ENCODE data around the gene POU5F1.
"Not testable (repeated sequence)": the region's sequence is repeated elsewhere in the genome, so short reads cannot be mapped to it uniquely, and the experiment has no call there.

The POU5F1 gene

DNA sequence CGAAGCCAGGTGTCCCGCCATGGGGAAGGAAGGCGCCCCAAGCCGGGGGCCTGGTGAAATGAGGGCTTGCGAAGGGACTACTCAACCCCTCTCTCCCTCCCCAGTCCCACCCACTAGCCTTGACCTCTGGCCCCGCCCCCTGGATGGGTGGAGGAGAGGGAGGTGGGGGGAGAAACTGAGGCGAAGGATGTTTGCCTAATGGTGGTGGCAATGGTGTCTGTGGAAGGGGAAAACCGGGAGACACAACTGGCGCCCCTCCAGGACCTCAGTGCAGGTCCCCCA lies at the start of gene POU5F1:
Gene POU5F1 (minus strand): TSS at position 83 of the 282 bp plus-strand sequence. CDS start 62 bp downstream, at position 21.
- DNase-seq (ENCODE audit: low spot score) = no peak

DNA sequence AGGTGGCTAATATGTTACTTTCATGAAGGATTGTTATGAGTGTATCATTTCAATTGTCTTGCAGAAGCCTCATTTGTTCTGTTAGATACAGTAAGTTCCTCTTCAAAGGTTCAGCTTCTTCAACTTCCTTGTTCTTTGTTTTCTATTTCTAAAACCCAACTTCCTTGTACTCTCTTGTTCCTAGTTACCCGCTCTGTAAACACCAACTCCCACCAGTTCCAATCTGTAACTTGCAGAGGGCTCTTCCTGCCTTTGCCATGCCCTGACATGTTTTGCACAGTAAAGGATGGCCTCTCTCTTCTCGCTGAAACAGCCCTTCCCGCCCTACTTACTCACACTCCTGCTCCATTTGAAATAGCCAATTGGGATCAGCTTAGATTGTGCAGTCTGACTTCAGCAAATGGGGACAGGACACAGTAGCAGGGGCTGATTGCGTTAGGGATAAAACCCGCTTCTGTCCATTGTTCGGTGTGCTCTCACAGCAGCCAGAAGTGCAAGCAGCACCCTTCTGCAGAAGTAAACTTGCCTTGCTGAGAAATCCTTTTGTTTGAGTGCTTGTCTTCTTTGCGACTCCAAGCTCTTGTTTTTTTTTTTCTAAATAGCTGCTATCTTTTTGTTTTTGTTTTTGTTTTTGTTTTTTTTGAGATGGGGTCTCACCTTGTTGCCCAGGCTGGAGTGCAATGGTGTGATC lies 45.9 kb upstream of the POU5F1 start:
- no peak for DNase-seq (ENCODE audit: low spot score)

DNA sequence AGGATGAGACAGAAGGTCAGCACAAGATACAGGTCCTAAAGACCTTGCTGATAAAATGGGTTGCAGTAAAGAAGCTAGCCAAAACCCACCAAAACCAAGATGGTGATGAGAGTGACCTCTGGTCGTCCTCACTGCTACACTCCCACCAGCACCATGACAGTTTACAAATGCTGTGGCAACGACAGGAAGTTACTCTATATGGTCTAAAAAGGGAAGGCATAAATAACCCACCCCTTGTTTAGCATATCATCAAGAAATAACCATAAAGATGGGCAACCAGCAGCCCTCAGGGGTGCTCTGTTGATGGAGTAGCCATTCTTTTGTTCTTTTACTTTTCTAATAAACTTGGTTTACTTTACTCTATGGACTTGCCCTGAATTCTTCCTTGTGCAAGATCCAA lies 44.7 kb upstream of the POU5F1 start:
- DNase-seq (ENCODE audit: low spot score) = not testable (repeated sequence)

DNA sequence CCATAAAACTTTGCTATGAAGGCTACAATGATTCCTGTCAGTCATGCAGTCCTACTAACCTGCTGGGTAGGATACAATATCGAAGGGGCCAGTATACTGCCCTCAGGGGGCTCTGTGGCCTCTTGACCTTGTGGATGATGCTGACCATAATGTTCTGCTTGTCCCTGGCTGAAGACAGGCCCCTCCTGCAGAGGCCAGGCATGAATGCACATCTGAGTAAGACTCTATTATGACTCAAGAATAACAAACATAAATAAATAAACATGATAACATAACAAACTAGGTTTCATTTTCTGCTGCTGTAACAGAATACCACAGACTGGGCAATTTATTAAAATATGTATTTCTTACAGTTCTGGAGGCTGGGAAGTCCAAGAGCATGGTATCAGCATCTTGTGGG lies 44.0 kb upstream of the POU5F1 start:
- DNase-seq (ENCODE audit: low spot score) = no peak

DNA sequence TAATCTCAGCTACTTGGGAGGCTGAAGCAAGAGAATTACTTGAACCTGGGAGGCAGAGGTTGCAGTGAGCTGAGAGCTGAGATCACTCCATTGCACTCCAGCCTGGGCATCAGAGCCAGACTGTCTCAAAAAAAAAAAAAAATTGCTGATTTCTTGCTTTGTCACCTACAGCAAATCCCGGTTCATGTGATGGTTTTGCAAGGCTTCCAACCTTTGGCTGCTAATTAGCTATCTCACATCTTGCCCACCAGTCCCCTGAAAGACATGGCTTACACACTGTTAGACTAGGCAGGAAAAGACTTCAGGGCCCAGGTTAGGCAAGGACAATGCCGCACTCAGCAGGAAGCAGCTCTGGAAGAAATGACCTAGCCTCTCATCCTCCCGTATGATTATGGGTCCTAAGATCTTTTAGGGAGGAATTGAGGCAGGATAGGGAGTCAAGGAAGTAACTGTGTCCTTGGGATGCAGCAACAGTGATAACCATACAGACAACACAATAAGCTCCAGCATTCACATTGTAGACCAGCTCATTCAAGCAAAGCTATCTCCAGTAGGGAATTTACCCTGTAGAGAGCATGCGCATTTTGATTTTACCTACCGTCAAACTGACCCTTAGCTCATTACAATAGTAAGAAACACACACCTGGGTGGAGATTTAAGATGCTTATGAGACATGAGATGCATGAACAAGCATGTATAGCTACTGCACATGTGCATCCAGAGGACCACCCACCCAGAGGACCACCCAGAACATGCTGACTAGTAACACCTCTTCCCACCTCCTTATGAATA lies 40.5 kb upstream of the POU5F1 start:
- no peak for DNase-seq (ENCODE audit: low spot score)

DNA sequence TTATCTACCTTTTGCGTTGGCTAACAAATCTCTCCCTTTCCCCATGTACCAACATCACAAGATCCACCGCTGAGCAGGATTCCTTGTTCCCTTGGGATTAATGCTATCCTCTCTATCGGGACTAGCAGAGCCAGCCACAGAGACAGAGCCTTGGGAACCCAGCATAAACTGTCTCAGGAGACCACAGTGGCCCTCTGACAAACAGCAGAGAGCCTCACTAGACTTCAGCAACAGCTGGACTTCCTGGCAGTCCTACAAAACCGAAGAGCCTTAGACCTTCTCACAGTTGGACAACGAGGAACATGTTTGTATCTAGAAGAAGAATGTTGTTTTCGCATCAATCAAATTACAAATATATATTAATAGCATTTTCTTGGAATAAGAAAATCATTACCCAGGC lies 39.6 kb upstream of the POU5F1 start:
- no peak for DNase-seq (ENCODE audit: low spot score)

DNA sequence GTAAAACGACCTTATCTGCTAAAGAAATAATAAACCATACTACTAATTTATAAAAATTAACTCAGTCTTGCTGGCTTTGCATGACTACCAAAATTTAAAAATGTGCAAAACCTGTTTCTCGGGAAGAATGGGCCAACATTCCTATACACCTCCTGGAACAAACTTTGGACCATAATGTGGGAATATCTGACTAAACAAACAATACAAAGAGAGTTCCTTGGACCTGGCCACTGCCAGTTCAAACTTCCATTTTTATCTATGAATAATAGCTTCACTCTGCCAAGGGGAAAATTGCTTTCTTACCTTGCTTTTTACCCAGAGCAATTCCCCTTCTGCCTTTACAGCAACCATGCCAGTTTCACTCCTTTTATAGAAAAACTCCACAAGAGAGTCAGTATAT lies 38.7 kb upstream of the POU5F1 start:
- DNase-seq (ENCODE audit: low spot score) = no peak

DNA sequence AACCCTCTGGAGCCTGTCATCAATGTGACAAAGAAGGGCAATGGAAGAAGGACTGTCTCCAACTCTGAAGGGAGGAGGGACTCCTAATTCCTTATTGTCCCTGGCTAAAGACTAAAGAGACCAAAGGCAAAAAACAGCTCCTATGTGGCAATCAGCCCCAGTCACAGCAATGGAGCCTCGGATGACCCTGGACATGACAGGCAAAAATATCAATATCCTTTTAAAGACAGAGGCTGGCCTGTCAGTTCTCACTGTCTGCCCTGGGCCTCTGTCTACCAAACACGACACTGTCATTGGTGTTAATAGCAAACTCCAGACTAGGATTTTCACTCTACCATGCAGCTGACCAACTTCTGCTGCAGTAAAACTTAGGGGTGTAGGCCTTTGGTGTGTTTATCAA lies 38.0 kb upstream of the POU5F1 start:
- no peak for DNase-seq (ENCODE audit: low spot score)

DNA sequence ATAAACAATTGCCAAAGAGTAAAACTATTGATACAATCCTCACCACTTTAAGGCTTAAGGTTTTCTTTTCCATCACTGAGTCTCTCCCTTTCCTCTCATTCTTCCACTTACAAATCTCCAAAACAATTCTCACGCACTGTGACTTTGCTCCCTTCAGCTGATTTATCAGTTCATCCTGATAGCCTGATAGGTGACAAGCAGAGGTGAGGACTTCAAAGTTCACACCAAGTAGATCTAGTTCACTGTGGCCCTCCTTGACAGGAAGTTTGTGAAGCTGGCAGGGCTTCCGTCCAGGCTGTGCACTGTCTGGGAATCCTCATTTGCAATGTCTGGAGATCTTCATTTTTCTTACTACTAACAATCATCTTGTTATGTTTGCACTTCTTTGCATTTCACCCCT lies 35.2 kb upstream of the POU5F1 start:
- no peak for DNase-seq (ENCODE audit: low spot score)

DNA sequence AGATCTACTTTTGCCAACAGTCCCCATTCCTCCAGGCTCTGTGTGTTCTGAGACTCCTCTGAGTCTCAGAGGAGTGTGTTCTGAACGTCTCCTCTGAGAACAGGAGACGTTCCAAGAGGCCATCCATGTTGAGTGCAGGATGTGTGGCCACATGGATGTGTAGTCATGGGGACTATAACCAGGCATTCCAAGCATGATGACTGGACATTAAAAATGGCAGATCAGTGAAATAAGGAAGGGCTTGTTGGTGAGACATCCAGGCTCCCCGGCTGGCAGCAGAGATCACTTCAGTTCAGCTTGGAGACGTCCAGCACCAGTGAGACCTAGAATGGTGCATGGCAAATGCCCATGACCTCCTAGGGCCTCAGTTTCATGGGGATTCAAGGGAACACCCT lies 34.3 kb upstream of the POU5F1 start:
- DNase-seq (ENCODE audit: low spot score) = no peak

DNA sequence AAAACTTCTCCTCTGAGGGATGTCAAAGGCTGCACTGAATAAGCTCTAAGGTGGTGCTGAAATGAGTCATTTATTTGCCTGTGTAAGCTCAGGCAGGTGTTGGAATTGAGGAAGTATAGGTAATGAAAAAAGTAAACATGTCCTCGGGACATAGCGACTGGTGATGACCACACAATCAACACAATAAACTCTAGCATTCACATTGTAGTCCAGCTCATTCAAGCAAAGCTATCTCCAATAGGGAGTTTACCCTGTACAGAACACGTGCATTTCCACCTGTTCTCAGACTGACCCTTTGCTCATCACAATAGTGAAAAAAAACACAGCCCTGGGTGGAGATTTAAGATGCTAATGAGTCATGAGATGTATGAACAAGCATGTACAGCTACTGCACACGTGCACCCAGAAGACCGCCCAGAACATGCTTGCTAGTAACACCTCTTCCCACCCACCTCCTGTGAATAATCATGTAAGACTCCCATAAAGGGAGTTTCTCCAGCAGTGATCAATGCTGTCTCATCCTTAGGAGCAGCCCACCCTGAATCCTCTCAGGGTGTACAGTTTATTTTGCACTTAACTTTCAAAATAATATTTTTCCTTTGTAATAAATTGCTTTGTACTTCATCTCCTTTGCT lies 33.0 kb upstream of the POU5F1 start:
- no peak for DNase-seq (ENCODE audit: low spot score)

DNA sequence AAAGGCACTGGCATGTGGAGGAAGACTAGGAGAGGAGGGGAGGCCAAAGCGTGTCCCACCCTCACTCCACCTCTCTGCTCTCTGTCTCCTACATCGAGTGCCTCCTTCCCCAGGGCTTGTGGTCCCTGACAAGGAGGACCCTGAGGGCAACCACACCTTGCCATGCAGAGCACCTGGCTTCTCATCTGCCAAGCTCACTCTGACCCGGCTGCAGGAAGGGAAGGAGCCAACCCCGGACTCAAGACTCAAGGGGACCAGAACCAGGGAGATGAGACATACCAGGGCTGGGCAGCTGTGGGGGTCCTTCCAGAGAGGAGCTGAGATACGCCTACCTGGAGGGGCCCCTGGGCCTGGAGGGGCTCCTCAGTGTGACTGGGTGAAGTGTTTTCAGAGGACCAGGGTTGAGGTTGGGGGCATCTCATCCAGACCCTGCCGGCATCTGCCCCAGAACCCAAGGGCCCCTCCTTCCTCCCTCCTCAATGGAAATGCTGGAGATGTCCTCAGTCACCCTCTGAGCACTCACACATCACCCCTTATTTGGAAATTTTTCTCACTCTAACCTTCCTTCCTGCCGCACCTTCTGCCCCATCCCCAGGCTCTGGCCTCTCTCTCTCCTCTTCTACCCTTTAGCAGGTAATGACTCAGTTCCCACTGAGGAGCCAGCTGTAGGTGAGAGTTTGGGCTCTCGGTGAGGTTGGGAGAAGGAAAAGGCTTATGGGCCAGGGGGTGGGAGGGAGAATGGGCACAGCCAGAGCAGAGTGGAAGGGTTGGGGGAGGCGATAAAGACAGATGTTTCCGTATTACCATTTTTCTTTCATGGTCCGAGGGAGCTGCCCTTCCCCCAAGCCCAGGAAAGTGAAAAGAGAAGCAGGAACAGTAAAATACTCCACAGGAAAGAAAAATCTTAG lies 32.0 kb upstream of the POU5F1 start:
- DNase-seq (ENCODE audit: low spot score) = no peak

DNA sequence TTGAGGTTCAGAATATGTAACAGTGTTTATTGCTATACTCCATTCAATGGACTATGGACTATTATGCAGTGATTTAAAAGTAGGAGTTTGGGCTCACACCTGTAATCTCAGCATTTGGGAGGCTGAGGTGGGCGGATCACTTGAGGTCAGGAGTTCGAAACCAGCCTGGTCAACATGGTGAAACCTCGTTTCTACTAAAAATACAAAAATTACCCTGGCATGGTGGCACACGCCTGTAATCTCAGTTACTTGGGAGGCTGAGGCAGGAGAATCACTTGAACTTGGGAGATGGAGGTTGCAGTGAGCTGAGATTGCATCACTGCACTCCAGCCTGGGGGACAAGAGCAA lies 28.6 kb upstream of the POU5F1 start:
- not testable (repeated sequence) for DNase-seq (ENCODE audit: low spot score)

DNA sequence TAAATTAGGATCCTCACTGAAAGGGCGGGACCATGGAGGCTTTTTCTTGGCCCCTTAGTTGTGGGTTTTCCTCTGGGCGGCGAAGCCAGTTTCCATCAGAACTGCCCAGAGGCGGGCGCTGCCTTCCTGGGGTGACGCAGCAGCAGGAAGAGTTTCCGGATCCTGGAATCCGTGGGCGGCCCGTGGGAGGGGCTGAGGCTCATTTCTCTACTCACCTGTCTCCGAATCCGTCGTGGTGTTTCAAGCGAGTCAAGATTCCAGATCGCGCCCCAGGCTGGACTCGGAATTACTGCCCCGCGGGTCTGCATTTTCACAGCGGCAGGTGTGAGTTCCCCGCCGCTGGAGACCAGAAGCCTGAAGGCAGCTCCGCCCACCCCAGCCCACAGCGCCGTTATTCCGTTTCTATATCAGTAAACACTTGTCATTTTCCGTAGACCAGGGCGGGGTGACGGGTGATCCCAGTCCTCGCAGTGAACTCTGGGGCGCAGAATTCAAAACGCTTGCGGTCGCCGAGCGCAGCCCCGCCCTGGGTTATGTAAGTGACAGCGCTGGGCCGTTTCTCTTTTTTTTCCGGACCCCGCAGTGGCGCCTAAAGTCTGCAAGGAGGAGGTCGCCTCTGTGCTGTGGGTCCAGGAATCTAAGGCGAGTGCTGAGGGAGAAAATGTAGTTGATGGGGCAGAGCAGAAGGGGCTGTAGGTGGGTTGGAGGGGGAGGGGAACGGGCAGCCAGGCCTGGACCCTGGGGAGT lies 27.2 kb upstream of the POU5F1 start:
- peak; percentile 71 for DNase-seq (ENCODE audit: low spot score)

DNA sequence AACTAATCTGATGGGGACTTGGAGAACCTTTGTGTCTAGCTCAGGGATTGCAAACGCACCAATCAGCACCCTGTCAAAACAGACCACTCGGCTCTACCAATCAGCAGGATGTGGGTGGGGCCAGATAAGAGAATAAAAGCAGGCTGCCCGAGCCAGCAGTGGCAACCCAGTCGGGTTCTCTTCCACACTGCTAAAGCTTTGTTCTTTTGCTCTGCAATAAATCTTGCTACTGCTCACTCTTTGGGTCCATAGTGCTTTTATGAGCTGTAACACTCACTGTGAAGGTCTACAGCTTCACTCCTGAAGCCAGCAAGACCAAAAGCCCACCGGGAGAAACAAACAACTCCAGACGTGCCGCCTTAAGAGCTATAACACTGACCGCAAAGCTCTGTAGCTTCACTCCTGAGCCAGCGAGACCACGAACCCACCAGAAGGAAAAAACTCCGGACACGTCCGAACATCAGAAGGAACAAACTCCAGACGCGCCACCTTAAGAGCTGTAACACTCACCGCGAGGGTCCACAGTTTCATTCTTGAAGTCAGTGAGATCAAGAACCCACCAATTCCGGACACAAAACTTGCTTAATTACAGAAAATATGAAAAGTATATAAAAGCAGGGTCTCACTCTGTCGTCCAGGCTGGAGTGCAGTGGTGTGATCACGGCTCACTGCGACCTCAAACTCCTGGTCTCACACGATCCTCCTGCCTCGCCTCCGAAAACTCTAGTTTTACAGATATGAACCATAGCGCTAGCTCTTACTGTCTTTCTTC lies 26.0 kb upstream of the POU5F1 start:
- DNase-seq (ENCODE audit: low spot score) = not testable (repeated sequence)

DNA sequence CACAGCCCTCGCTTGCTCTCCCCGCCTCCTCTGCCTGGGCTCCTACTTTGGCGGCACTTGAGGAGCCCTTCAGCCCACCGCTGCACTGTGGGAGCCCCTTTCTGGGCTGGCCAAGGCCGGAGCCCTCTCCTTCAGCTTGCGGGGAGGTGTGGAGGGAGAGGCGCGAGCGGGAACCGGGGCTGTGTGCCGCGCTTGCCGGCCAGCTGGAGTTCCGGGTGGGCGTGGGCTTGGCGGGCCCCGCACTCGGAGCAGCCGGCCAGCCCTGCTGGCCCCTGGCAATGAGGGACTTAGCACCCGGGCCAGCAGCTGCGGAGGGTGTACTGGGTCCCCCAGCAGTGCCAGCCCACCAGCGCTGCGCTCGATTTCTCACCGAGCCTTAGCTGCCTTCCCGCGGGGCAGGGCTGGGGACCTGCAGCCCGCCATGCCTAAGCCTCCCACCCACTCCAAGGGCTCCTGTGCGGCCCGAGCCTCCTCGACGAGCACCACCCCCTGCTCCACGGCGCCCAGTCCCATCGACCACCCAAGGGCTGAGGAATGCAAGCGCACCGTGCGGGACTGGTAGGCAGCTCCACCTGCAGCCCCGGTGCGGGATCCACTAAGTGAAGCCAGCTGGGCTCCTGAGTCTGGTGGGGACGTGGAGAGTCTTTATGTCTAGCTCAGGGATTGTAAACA lies 25.0 kb upstream of the POU5F1 start:
- not testable (repeated sequence) for DNase-seq (ENCODE audit: low spot score)

DNA sequence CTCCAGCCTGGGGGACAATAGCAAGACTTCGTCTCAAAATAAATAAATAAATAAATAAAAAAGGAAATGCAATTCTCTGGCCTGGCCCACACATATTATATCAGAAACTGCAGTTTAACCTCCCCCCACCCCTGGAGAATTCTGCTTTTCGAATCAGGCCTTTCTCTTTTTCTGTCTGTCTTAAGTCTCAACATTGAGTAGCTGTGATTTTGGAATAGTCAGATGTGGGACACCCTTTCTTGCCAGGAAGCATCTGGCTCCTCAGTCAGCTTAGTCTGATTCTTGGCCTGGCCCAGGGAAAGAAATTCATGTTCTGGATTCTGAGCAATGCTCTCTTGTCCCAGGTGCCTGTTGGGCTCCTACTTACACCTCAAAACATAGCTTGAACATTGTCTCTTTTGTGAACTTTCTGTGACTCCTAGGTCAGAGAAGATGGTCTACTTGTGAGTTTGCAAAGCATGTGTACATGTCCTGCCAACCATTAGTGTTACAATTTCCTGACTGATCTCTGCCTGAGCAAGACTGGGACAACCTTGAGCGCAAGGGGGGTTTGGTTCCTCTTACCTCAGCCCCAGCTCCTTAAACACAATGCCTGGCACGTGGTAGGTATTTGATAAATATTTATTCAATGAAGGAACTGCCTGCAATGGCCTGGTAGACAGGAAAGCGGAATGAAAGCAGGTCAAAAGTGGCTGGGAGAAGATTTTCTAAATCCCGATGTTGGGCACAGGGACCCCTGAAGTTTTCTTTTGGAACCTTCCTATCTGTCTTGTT lies 23.8 kb upstream of the POU5F1 start:
- no peak for DNase-seq (ENCODE audit: low spot score)

DNA sequence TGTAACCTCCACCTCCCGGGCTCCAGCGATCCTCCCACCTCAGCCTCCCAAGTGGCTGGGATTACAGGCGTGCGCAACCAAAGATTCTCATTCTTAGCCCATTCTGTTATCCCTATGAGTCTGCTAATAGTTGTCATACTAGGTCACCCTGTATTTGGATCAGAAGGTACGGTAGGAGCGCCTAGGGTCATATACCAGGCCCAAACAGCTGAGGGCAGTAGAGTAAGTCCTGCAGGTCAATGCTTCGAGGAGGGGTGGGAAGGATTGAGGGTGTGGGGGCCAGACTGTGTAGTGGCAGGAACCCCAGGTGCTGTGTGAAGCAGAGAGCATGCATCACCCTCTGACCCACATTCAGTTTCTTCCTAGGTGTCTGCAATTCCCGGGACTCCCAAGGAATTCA lies 22.7 kb upstream of the POU5F1 start:
- no peak for DNase-seq (ENCODE audit: low spot score)

DNA sequence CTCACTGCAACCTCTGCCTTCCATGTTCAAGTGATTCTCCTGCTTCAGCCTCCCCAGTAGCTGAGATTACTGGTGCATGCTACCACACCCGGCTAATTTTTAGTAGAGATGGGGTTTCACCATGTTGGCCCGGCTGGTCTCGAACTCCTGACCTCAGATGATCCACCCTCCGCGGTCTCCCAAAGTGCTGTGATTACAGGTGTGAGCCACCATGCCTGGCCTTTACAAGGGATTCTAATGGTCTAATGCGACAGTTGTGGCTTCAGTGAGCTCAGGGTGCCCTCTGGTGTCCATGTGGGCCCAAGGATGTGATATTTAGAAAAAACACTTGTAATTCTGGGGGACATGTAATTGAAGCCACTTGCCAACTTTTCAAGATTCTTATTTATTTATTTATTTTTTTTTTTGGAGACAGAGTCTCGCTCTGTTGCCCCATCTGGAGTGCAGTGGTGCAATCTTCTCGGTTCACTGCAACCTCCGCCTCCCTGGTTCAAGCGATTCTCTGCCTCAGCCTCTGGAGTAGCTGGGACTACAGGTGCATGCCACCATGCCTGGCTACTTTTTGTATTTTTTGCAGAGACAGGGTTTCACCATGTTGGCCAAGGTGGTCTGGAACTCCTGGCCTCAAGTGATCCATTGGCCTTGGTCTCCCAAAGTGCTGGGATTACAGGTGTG lies 22.1 kb upstream of the POU5F1 start:
- peak; percentile 72 for DNase-seq (ENCODE audit: low spot score)

All from ecto neural progenitor cell (in vitro differentiated cells).